Right cardiac atrium (tissue), 5 donors: ENCODE measurements around the gene DNAJC6. TPM values are rescaled to one million over a fixed set of nuclear protein-coding genes. Genes with fewer than 3 reads are reported as not detected.

Experiments used
- ATAC-seq, 2 donors: fragments of 200-7000 bp; cut with Tn5 transposase; one replicate each; pipeline versions ENCODE4 v1.8.0 to v1.9.1; 2020; ENCODE audit warnings: moderate library complexity in 2 of 2, mild to moderate bottlenecking in 1 of 2
- DNase-seq, 3 donors: peaks; one replicate each; pipeline ENCODE4 v3.0.0-alpha.2; 2020
- H3K27ac ChIP-seq: one replicate; pipeline ENCODE4 v1.5.1; 2013; ENCODE audit warnings: mild to moderate bottlenecking, low read length, control low read depth, moderate library complexity
- H3K27me3 ChIP-seq: one replicate; pipeline ENCODE4 v1.6.1; 2013; ENCODE audit not compliant: control insufficient read depth, insufficient read depth
- H3K4me1 ChIP-seq: one replicate; pipeline ENCODE4 v1.6.1; 2013; ENCODE audit warnings: low read length; ENCODE audit not compliant: control insufficient read depth, insufficient read depth
- H3K4me3 ChIP-seq: one replicate; pipeline ENCODE4 v1.5.1; 2013; ENCODE audit warnings: low read length, control low read depth
- H3K9me3 ChIP-seq: one replicate; pipeline ENCODE4 v1.6.1; 2013; ENCODE audit warnings: low read length; ENCODE audit not compliant: control insufficient read depth
- WGBS: extraction: QIAGEN DNeasy Blood & Tissue Kit; methylation state at CpG from one replicate; pipeline ENCODE4 v1.1.7; 2013; 5-methylcytosine and 5-hydroxymethylcytosine counted together
- intact Hi-C, 4 donors: fragments of 100-400 bp; cut with DNase I; formaldehyde crosslinking; loops; one replicate each; pipeline versions ENCODE4 v1.11.0 to v1.14.0; 2022 to 2023
- polyA plus RNA-seq: library from polyadenylated mRNA; stranded (reverse); fragments of 200-250 nt; gene quantifications from one replicate; pipeline ENCODE4 v1.2.3, GENCODE V29; 2013
- total RNA-seq, 4 donors: library from RNA; stranded (reverse); fragmentation: NEBNext Ultra II Directional; extraction: Animal tissue kit (Norgen Biotek cat#: 25700); gene quantifications; one replicate each; pipeline ENCODE4 v1.2.1, GENCODE V29; 2021
- donor health status: healthy with polysubstance abuse.
- donor health status: DM: no; HTN: yes; CAD: no.
- donor health status: DM: no; HTN: no; CAD: no.
- donor health status: DM: no; HTN: yes; CAD: no; lungs with severe emphysema.
- donor health status: DM: yes; HTN: yes; CAD: no.

DNAJC6 gene
- total and polyA plus RNA-seq, 5 donors = 6.1 to 26.8 (median 23.4) TPM

GRCh38 chr1:65330021-65330420 is 20.7 kb downstream of the DNAJC6 start:
- intact Hi-C loops = no loop called here
- 68% methylated on average over 1 of the region's 1 CpG for WGBS
- no peak overlapping the region for H3K4me3 ChIP-seq
- no peaks in the 10 kb centered on the region for H3K4me1 ChIP-seq
- ATAC-seq (no peak), DNase-seq (no peak)
- no peaks in the 10 kb centered on the region for H3K9me3 ChIP-seq
- H3K27me3 ChIP-seq = no peaks in the 10 kb centered on the region
- no peak overlapping the region for H3K27ac ChIP-seq

GRCh38 chr1:65330822-65331221 is 21.5 kb downstream of the DNAJC6 start:
- WGBS = 66% methylated on average over 6 of the region's 6 CpGs
- no peak for ATAC-seq
- intact Hi-C loops = no loop called here
- Histone ChIP-seq H3K4me3 (no peak overlapping the region), H3K27ac (no peak overlapping the region), H3K27me3 (no peaks in the 10 kb centered on the region), H3K4me1 (no peaks in the 10 kb centered on the region), H3K9me3 (no peaks in the 10 kb centered on the region)
- DNase-seq = no peak

DNA sequence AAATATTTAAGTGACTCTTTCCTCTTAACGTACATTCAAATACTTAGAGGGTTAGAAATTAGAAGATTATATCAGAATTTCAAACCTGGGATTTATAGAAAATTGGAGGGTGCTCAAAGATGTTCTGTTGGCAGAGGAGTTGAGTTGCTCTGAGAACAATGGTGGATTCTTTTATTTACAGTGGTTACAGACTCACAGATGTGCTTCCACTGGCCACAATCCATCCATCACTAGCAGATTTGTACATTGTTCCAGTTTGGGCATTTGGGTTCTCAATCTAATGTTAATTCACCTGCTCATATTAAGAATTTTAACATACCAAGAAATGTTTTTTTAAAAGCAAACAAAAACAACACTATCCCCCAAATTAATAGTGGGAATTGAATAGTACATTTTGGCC is 23.5 kb downstream of the DNAJC6 start:
- Histone ChIP-seq H3K4me1 (no peaks in the 10 kb centered on the region), H3K27me3 (no peaks in the 10 kb centered on the region), H3K4me3 (no peak overlapping the region), H3K27ac (no peak overlapping the region), H3K9me3 (no peaks in the 10 kb centered on the region)
- 36% methylated on average over 1 of the region's 1 CpG for WGBS
- ATAC-seq = no peak
- intact Hi-C loops = no loop called here
- DNase-seq = no peak

- Histone ChIP-seq H3K4me3 (no peak overlapping the region), H3K27ac (no peak overlapping the region), H3K27me3 (no peaks in the 10 kb centered on the region), H3K9me3 (no peaks in the 10 kb centered on the region), H3K4me1 (no peaks in the 10 kb centered on the region)
- WGBS = 74% methylated on average over 2 of the region's 2 CpGs
- ATAC-seq (no peak), DNase-seq (no peak)
- intact Hi-C loops = no loop called here
Observed at GRCh38 chr1:65334081-65334480, 24.7 kb downstream of the DNAJC6 start.

- WGBS = 79% methylated on average over 3 of the region's 3 CpGs
- no peak for DNase-seq
- H3K27ac ChIP-seq = no peak overlapping the region
- no peak overlapping the region for H3K4me3 ChIP-seq
- peaks cover 3% of the 10 kb centered on the region for H3K4me1 ChIP-seq
- no peaks in the 10 kb centered on the region for H3K27me3 ChIP-seq
- no peaks in the 10 kb centered on the region for H3K9me3 ChIP-seq
- no peak for ATAC-seq
- intact Hi-C loops = no loop called here
Observed at GRCh38 chr1:65339866-65340468, 30.6 kb downstream of the DNAJC6 start.

- no peak for ATAC-seq
- no peak overlapping the region for H3K27ac ChIP-seq
- no peak for DNase-seq
- H3K27me3 ChIP-seq = no peaks in the 10 kb centered on the region
- no peak overlapping the region for H3K4me3 ChIP-seq
- H3K4me1 ChIP-seq = peaks cover 3% of the 10 kb centered on the region
- H3K9me3 ChIP-seq = no peaks in the 10 kb centered on the region
- WGBS = 56% methylated on average over 1 of the region's 1 CpG
- intact Hi-C loops = no loop called here
Observed at GRCh38 chr1:65341381-65341780, 32.0 kb downstream of the DNAJC6 start.

DNA sequence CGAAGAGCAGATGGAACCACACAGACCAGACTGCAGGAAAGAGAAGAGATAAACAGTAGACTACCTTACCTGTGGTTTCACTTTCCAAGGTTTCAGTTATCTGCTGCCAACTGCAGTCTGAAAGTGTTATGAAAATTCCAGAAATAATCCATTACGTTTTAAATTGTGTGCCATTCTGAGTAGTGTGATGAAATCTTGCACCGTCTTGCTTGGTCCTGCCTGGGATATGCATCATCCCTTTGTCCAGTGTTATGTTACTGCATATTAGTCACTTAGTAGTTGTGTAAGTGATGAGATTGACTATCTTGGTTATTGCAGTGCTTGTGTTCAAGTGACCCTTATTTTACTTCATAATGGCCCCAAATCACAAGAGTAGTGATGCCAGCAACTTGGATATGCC is 33.9 kb downstream of the DNAJC6 start:
- WGBS = 78% methylated on average over 3 of the region's 3 CpGs
- DNase-seq = no peak
- H3K4me1 ChIP-seq = peaks cover 3% of the 10 kb centered on the region
- no peak overlapping the region for H3K27ac ChIP-seq
- H3K27me3 ChIP-seq = no peaks in the 10 kb centered on the region
- no peak overlapping the region for H3K4me3 ChIP-seq
- H3K9me3 ChIP-seq = no peaks in the 10 kb centered on the region
- intact Hi-C loops = no loop called here
- no peak for ATAC-seq

GRCh38 chr1:65344171-65344814 is 35.0 kb downstream of the DNAJC6 start:
- H3K27ac ChIP-seq = no peak overlapping the region
- WGBS = 44% methylated on average over 3 of the region's 3 CpGs
- no peaks in the 10 kb centered on the region for H3K27me3 ChIP-seq
- no peak overlapping the region for H3K4me3 ChIP-seq
- DNase-seq (no peak), ATAC-seq (peak in 1 of 2 donors; percentile 35)
- H3K4me1 ChIP-seq = peaks cover 3% of the 10 kb centered on the region
- intact Hi-C loops = no loop called here
- H3K9me3 ChIP-seq = no peaks in the 10 kb centered on the region

GRCh38 chr1:65346190-65346589 is 36.8 kb downstream of the DNAJC6 start:
- DNase-seq = no peak
- Histone ChIP-seq H3K9me3 (no peaks in the 10 kb centered on the region), H3K4me3 (no peak overlapping the region), H3K4me1 (no peaks in the 10 kb centered on the region), H3K27ac (no peak overlapping the region), H3K27me3 (no peaks in the 10 kb centered on the region)
- no peak for ATAC-seq
- WGBS = 77% methylated on average over 2 of the region's 2 CpGs
- intact Hi-C loops = no loop called here

DNA sequence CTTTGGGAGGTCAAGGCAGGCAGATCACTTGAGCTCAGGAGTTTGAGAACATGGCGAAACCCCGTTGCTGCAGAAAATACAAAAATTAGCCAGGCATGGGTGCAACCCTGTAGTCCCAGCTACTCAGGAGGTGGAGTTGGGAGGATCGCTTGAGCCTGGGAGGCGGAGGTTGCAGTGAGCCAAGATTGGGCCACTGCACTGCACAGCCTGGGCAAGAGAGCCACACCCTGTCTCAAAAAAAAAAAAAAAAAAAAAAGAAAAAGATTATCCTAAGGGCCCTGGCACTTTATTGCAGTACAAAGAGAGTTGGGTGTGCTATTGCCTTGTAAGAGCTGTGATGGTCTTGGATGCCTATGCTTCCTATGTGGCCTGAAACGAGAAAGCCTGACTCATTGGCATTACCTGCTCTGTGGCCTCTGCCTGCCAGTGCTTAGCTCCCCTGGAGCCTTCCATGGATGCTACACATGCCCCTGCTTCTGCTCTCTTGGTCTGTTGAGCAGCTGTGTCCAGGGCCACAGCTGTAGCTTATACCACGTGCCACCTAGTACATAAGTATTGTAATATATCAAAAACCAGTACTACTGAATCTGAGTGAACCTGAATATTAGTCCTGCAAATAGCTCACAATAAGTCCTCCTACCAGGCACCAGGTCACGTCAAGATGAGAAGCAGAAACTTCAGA is 45.8 kb downstream of the DNAJC6 start:
- H3K27me3 ChIP-seq = no peaks in the 10 kb centered on the region
- no peak for DNase-seq
- intact Hi-C loops = no loop called here
- H3K27ac ChIP-seq = no peak overlapping the region
- no peaks in the 10 kb centered on the region for H3K9me3 ChIP-seq
- ATAC-seq = no peak
- no peaks in the 10 kb centered on the region for H3K4me1 ChIP-seq
- H3K4me3 ChIP-seq = no peak overlapping the region
- WGBS = 87% methylated on average over 7 of the region's 7 CpGs

GRCh38 chr1:65357291-65357960 is 48.1 kb downstream of the DNAJC6 start:
- 82% methylated on average over 6 of the region's 6 CpGs for WGBS
- no peak overlapping the region for H3K4me3 ChIP-seq
- intact Hi-C loops = no loop called here
- H3K27ac ChIP-seq = no peak overlapping the region
- H3K27me3 ChIP-seq = no peaks in the 10 kb centered on the region
- H3K4me1 ChIP-seq = no peaks in the 10 kb centered on the region
- DNase-seq (no peak), ATAC-seq (no peak)
- no peaks in the 10 kb centered on the region for H3K9me3 ChIP-seq
